Endodermal cell (in vitro differentiated cells): Measurements from ENCODE around the gene GALNT16. TPM values are rescaled to one million over a fixed set of nuclear protein-coding genes. Genes with fewer than 3 reads are reported as not detected.

Experiments
- DNase-seq: peaks from one replicate; pipeline ENCODE4 v3.0.0-alpha.2; 2017
- H3K27ac ChIP-seq: 2 replicates; pipeline ENCODE4 v1.5.1; 2013; ENCODE audit warnings: mild to moderate bottlenecking, low read depth, low read length, moderate library complexity
- H3K27me3 ChIP-seq: 2 replicates; pipeline ENCODE4 v1.6.1; 2013; ENCODE audit warnings: mild to moderate bottlenecking, low read length, moderate library complexity; ENCODE audit not compliant: insufficient read depth, control insufficient read depth, poor library complexity, severe bottlenecking
- H3K36me3 ChIP-seq: 2 replicates; pipeline ENCODE4 v1.7.0; 2013; ENCODE audit warnings: mild to moderate bottlenecking, low read length, moderate library complexity; ENCODE audit not compliant: control insufficient read depth, insufficient read depth
- H3K4me1 ChIP-seq: one replicate; pipeline ENCODE4 v1.7.0; 2013; ENCODE audit warnings: low read length; ENCODE audit not compliant: control insufficient read depth, insufficient read depth
- H3K4me3 ChIP-seq: 2 replicates; pipeline ENCODE4 v1.5.1; 2013; ENCODE audit warnings: mild to moderate bottlenecking, low read length, moderate library complexity
- H3K9ac ChIP-seq: 2 replicates; pipeline ENCODE4 v1.6.1; 2013; ENCODE audit warnings: mild to moderate bottlenecking, low read length, moderate library complexity; ENCODE audit not compliant: poor library complexity, severe bottlenecking; ENCODE audit errors: extremely low read depth
- H3K9me3 ChIP-seq: 2 replicates; pipeline ENCODE4 v1.6.1; 2013; ENCODE audit warnings: mild to moderate bottlenecking, low read length, moderate library complexity; ENCODE audit not compliant: control insufficient read depth
- H3K27ac Mint-ChIP-seq: 2 replicates; pipeline ENCODE4 v1.8.0; 2020; ENCODE audit warnings: mixed read lengths
- H3K27me3 Mint-ChIP-seq: 2 replicates; pipeline ENCODE4 v1.8.0; 2021; ENCODE audit warnings: mild to moderate bottlenecking, mixed read lengths; ENCODE audit not compliant: insufficient read depth
- H3K36me3 Mint-ChIP-seq: 2 replicates; pipeline ENCODE4 v1.8.0; 2020; ENCODE audit warnings: low read depth, mixed read lengths
- H3K4me1 Mint-ChIP-seq: 2 replicates; pipeline ENCODE4 v1.8.0; 2020; ENCODE audit warnings: mixed read lengths
- H3K4me3 Mint-ChIP-seq: 2 replicates; pipeline ENCODE4 v1.8.0; 2020; ENCODE audit warnings: mild to moderate bottlenecking, moderate library complexity, mixed read lengths
- H3K9me3 Mint-ChIP-seq: 2 replicates; pipeline ENCODE4 v1.8.0; 2020; ENCODE audit warnings: mild to moderate bottlenecking, mixed read lengths
- WGBS, 2 experiments: methylation state at CpG; one replicate each; pipeline versions ENCODE4 v1.1.5 to v1.1.7; 2013; ENCODE audit warnings: missing lambda C conversion rate in 2 of 2, mixed read lengths in 1 of 2; ENCODE audit not compliant: insufficient coverage in 1 of 2, insufficient read length in 1 of 2; 5-methylcytosine and 5-hydroxymethylcytosine counted together
- total RNA-seq, 2 donors: library from RNA; stranded (reverse); fragmentation: NEBNext Ultra II Directional in 1 of 2; extraction: Animal tissue kit (Norgen Biotek cat#: 25700) in 1 of 2; gene quantifications; 2 replicates in 1 of 2; 3 replicates in 1 of 2; pipeline ENCODE4 v1.2.1, GENCODE V29; 2021
- TF ChIP-seq, protein P1 (sequence below): fragments of 200-600 bp; sonication (generic); conservative IDR thresholded peaks from 2 replicates; pipeline ENCODE4 v1.5.0; 2021; ENCODE audit warnings: antibody characterized with exemption, mild to moderate bottlenecking

The GALNT16 gene
- total RNA-seq, 2 donors from 2014 or later = 2.2 to 8.0 TPM

DNA sequence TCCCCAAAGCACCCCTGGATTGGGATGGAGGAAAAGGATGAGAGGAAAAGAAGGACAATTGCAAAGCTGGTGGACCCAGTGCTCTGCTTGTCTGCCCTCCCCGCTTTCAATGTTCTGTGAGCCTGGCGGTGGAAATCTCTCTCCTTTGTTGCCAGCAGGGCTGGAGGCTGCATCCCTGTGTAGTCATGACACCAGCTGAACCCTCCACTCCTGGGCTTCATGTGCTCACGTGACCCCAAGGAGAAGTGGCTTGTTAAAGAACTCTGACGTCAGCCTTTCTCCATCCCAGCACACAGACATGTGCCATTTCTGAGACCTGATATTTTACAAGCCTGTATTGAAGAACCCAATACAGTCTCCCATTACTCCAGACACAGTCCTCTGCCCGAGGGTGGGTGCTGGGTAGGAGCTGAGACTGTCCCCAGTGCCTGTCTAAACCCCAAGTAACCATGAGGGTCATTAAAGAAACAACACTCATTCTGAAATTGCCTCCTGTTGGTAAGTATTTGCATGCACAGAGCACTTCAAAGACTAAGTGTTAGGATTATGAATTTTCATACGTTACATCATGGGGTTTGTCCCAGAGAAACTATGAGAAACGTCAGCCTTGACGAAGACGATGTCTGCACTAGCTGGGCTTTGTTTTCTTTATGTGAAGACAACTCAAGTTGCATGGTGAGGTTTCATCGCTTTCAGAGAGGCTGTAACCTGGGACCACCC, 21.7 kb downstream of the GALNT16 start:
- Histone ChIP-seq H3K4me1 (no peaks in the 10 kb centered on the region), H3K27me3 (no peaks in the 10 kb centered on the region), H3K4me3 (no peak overlapping the region), H3K9ac (no peak overlapping the region), H3K27ac (peak overlapping the region; percentile 68), H3K9me3 (no peaks in the 10 kb centered on the region), H3K36me3 (no peaks in the 10 kb centered on the region)
- Mint-ChIP-seq H3K4me3 (no peak overlapping the region), H3K4me1 (no peaks in the 10 kb centered on the region), H3K9me3 (no peaks in the 10 kb centered on the region), H3K36me3 (no peaks in the 10 kb centered on the region), H3K27ac (no peak overlapping the region), H3K27me3 (peaks cover 11% of the 10 kb centered on the region)
- peak; percentile 29 for DNase-seq
- 88 to 93% methylated on average over 3 to 10 of the region's 10 CpGs for WGBS, 2 experiments
- TF ChIP-seq, protein P1, sequence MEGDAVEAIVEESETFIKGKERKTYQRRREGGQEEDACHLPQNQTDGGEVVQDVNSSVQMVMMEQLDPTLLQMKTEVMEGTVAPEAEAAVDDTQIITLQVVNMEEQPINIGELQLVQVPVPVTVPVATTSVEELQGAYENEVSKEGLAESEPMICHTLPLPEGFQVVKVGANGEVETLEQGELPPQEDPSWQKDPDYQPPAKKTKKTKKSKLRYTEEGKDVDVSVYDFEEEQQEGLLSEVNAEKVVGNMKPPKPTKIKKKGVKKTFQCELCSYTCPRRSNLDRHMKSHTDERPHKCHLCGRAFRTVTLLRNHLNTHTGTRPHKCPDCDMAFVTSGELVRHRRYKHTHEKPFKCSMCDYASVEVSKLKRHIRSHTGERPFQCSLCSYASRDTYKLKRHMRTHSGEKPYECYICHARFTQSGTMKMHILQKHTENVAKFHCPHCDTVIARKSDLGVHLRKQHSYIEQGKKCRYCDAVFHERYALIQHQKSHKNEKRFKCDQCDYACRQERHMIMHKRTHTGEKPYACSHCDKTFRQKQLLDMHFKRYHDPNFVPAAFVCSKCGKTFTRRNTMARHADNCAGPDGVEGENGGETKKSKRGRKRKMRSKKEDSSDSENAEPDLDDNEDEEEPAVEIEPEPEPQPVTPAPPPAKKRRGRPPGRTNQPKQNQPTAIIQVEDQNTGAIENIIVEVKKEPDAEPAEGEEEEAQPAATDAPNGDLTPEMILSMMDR = no peak

DNA sequence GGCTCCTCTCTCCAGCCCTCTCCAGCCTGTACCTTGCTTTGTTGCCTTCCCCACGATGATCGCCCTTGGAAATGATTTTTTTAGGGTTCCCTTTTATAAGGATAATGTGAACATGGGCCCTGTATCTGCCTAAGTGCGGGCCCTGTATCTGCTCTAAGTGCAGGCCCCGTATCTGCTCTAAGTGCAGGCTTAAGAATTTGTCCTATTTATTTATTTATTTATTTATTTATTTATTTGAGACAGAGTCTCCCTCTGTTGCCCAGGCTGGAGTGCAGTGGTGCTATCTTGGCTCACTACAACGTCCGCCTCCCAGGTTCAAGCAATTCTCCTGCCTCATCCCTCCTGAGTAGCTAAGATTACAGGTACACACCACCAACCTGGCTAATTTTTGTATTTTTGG, 22.5 kb downstream of the GALNT16 start:
- TF ChIP-seq, protein P1 = no peak
- Histone ChIP-seq H3K27ac (no peak overlapping the region), H3K4me3 (no peak overlapping the region), H3K36me3 (no peaks in the 10 kb centered on the region), H3K27me3 (no peaks in the 10 kb centered on the region), H3K9me3 (no peaks in the 10 kb centered on the region), H3K4me1 (no peaks in the 10 kb centered on the region), H3K9ac (no peak overlapping the region)
- H3K4me3 Mint-ChIP-seq = no peak overlapping the region
- 93 to 100% methylated on average over 1 to 6 of the region's 6 CpGs for WGBS, 2 experiments
- H3K36me3 Mint-ChIP-seq = no peaks in the 10 kb centered on the region
- no peaks in the 10 kb centered on the region for H3K4me1 Mint-ChIP-seq
- H3K9me3 Mint-ChIP-seq = no peaks in the 10 kb centered on the region
- DNase-seq = no peak
- no peak overlapping the region for H3K27ac Mint-ChIP-seq
- peaks cover 11% of the 10 kb centered on the region for H3K27me3 Mint-ChIP-seq

DNA sequence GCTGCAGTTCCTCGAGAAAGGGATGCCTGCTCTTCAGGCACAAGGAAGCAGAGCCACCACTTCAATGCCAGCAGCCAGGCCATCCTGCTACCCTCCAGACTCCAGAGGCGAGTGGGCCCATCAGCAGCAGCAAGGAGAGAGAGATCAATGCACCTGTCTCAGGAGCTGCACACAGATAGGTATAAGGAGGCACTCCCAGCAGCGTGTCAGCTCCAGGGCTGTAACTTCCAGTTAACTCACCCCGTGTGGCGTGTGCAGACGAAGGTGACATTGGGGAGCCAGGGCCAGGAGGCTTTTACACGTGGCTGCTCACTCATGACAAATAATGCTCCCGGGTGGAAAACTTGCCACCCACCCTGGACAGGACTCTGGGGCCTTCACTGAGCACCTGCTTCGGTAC, 24.2 kb downstream of the GALNT16 start:
- Histone ChIP-seq H3K9me3 (no peaks in the 10 kb centered on the region), H3K4me3 (no peak overlapping the region), H3K27me3 (no peaks in the 10 kb centered on the region), H3K4me1 (no peaks in the 10 kb centered on the region), H3K36me3 (no peaks in the 10 kb centered on the region), H3K9ac (no peak overlapping the region), H3K27ac (no peak overlapping the region)
- Mint-ChIP-seq H3K36me3 (no peaks in the 10 kb centered on the region), H3K4me1 (no peaks in the 10 kb centered on the region), H3K27ac (no peak overlapping the region), H3K27me3 (peaks cover 11% of the 10 kb centered on the region), H3K4me3 (no peak overlapping the region), H3K9me3 (no peaks in the 10 kb centered on the region)
- DNase-seq = peak; percentile 34
- 91 to 97% methylated on average over 5 to 9 of the region's 9 CpGs for WGBS, 2 experiments
- TF ChIP-seq, protein P1 = no peak
